ENCODE measurements around the gene ZNF335. TPM values are rescaled to one million over a fixed set of nuclear protein-coding genes. Genes with fewer than 3 reads are reported as not detected.
"Not testable (repeated sequence)": the region's sequence is repeated elsewhere in the genome, so short reads cannot be mapped to it uniquely, and the experiment has no call there.

The ZNF335 gene
- total RNA-seq, 1 donor from 2014 or later, result 49.6 TPM

- no peak overlapping the region for H3K27ac Mint-ChIP-seq
- DNase-seq, result no peak
- ChIA-PET POLR2A (interaction anchor here (0.7 to 1.8 kb wide), 2 partner anchors 10 to 161 kb away, joined by 4 to 8 read pairs; no protein-coding TSS in a partner anchor), CTCF (interaction anchor here (1.2 to 1.7 kb wide), 2 partner anchors 11 to 160 kb away, joined by 3 to 4 read pairs; no protein-coding TSS in a partner anchor)
- H3K9me3 Mint-ChIP-seq, result no peaks in the 10 kb centered on the region
- peaks cover 9% of the 10 kb centered on the region for H3K4me1 Mint-ChIP-seq
- peaks cover 76% of the 10 kb centered on the region for H3K36me3 Mint-ChIP-seq (ENCODE audit: low read depth)
- intact Hi-C loops (cut with micrococcal nuclease), result no loop called here
- H3K4me3 Mint-ChIP-seq, result no peak overlapping the region
- H3K27me3 Mint-ChIP-seq, result no peaks in the 10 kb centered on the region
- no peak for TF ChIP-seq CTCF (IDR thresholded peaks at IDR 0.05)
- no peak for ATAC-seq (ENCODE audit: low read depth)
These were observed 13.4 kb downstream of the ZNF335 start for GRCh38 chr20:45958593-45958992.

DNA sequence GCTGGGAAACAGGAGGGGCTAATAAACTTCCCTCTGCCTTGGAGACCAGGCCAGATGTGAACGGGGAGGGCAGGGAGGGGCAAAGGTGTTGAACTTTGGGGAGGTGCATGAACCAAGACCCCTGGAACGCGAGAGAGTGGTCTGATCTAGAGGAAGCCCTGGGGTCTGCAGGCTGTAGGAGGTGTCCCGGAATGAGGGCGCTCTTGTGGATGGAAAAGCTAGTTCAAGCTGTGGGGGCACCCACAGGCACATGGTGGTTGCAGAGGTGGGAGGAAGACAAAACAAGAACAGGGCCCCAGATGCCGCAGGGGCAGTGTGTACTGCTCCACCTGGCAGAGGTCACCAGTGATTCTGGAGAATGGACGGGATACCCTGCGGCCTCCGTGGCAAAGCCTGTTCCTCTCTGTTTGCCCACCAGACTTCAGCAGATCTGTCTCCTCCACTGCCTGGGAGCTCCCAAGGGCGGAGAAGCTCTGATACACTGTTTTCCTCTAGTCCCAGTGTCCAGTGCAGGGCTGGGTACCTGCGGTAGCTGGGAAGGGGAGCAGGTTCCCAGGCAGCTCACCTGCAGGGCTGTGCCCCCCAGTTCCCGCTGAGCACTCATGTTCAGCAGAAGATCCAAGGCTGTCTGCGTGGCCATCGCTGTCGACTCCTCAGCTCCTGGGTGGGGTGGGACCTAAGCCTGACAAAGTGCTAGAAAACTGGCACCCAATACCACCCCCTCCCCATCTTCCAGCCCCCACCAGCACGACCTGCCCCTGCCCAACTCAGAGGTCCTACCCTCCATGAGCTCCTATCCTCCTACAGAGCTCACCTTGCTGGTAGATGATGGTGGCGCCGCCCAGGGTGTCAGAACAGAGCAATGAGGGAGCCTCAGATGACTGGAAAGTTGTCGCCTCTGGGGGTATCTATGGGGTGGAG is 14.7 kb downstream of the ZNF335 start:
- ChIA-PET POLR2A (interaction anchor here (0.6 to 1.8 kb wide), 4 partner anchors 8 to 47 kb away, joined by 3 to 8 read pairs (median 4); partner anchors contain the start of gene PCIF1), CTCF (interaction anchor here (1.7 kb wide), 1 partner anchor 12 kb away, joined by 3 read pairs; no protein-coding TSS in a partner anchor)
- Mint-ChIP-seq H3K27ac (no peak overlapping the region), H3K27me3 (no peaks in the 10 kb centered on the region), H3K9me3 (no peaks in the 10 kb centered on the region), H3K4me1 (peaks cover 4% of the 10 kb centered on the region), H3K4me3 (no peak overlapping the region), H3K36me3 (ENCODE audit: low read depth) (peaks cover 74% of the 10 kb centered on the region)
- intact Hi-C loops (cut with micrococcal nuclease), result no loop called here
- no peak for DNase-seq
- no peak for ATAC-seq (ENCODE audit: low read depth)
- TF ChIP-seq CTCF (IDR thresholded peaks at IDR 0.05), result no peak

GRCh38 chr20:45956326-45956725 is 15.7 kb downstream of the ZNF335 start:
- H3K4me3 Mint-ChIP-seq; CTCF ChIA-PET; POLR2A ChIA-PET; H3K27me3 Mint-ChIP-seq; intact Hi-C loops (cut with micrococcal nuclease); H3K4me1 Mint-ChIP-seq; H3K27ac Mint-ChIP-seq; H3K9me3 Mint-ChIP-seq; ATAC-seq (ENCODE audit: low read depth); DNase-seq: not testable (repeated sequence)
- peaks cover 74% of the 10 kb centered on the region for H3K36me3 Mint-ChIP-seq (ENCODE audit: low read depth)

- H3K27me3 Mint-ChIP-seq, result no peaks in the 10 kb centered on the region
- peaks cover 76% of the 10 kb centered on the region for H3K36me3 Mint-ChIP-seq (ENCODE audit: low read depth)
- DNase-seq (no peak), ATAC-seq (ENCODE audit: low read depth) (no peak)
- intact Hi-C loops (cut with micrococcal nuclease), result no loop called here
- ChIA-PET CTCF (interaction anchor here (1.4 kb wide), 1 partner anchor 16 kb away, joined by 3 read pairs; no protein-coding TSS in a partner anchor), POLR2A (interaction anchor here (0.9 to 1.2 kb wide), 4 partner anchors 11 to 63 kb away, joined by 3 to 6 read pairs (median 4); partner anchors contain the start of genes CTSA and NEURL2)
- H3K27ac Mint-ChIP-seq, result no peak overlapping the region
- H3K4me3 Mint-ChIP-seq, result no peak overlapping the region
- no peaks in the 10 kb centered on the region for H3K9me3 Mint-ChIP-seq
- H3K4me1 Mint-ChIP-seq, result no peaks in the 10 kb centered on the region
- TF ChIP-seq CTCF (IDR thresholded peaks at IDR 0.05), result no peak
These were observed 18.3 kb downstream of the ZNF335 start for GRCh38 chr20:45953672-45954071.

DNA sequence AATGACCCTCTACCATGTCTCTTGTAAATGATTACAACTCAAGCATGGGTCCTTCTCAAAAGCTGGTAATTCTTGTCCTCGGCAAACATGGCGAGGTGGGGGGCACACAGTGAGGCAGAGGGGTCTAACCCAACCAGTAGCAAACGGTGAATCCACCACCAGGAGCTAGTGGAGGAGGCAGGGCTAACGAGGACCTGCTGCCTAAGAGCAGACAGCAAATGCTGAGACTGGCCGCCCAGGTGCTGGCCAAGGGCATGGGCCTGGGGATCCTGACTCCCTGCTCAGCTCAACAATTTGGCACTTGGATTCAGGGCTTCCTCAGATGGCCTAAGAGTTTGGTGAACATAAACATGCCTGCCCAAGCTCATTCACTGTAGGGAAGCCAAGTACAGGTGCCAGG is 19.1 kb downstream of the ZNF335 start:
- Mint-ChIP-seq H3K9me3 (no peaks in the 10 kb centered on the region), H3K27ac (no peak overlapping the region), H3K36me3 (ENCODE audit: low read depth) (peaks cover 77% of the 10 kb centered on the region), H3K4me1 (peaks cover 4% of the 10 kb centered on the region), H3K4me3 (no peak overlapping the region), H3K27me3 (no peaks in the 10 kb centered on the region)
- ChIA-PET CTCF (interaction anchor here (0.8 to 1.4 kb wide), 2 partner anchors 9 to 17 kb away, joined by 3 read pairs; no protein-coding TSS in a partner anchor), POLR2A (interaction anchor here (0.9 to 1.2 kb wide), 6 partner anchors 11 to 62 kb away, joined by 3 to 6 read pairs (median 4); partner anchors contain the start of genes CTSA and NEURL2)
- TF ChIP-seq CTCF (IDR thresholded peaks at IDR 0.05), result no peak
- DNase-seq, result no peak
- intact Hi-C loops (cut with micrococcal nuclease), result no loop called here
- ATAC-seq (ENCODE audit: low read depth), result no peak

Data from activated B cell treated with CpG ODN at 0.5 μM for 24 hours (primary cell).